ENCODE results near the gene PTPRK. TPM values are rescaled to one million over a fixed set of nuclear protein-coding genes. Genes with fewer than 3 reads are reported as not detected.

PTPRK gene
- total RNA-seq, 4 donors from 2014 or later: 40.1 to 82.0 (median 57.6) TPM

DNA sequence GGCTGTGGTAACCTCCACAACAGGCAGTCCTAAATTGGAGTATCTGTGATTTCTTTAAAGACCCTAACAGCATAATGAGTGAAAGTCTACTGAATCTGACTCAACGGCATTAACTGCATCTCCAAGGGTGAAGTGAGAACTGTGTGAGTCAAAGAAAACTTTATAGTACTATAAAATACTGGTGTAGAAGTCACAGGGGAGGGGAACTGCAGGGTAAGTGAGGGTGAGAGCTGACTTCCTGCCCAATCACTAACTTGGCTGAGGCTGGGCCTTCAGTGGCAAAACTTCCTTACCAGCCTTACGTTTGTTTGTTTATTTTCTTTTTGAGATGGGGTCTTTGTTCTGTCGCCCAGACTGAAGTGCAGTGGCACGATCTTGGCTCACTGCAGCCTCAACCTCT lies 109.8 kb downstream of the PTPRK start:
- Histone ChIP-seq H3K36me3 (no peaks in the 10 kb centered on the region), H3K27ac (no peak overlapping the region), H3K27me3 (no peaks in the 10 kb centered on the region), H3K4me1 (no peaks in the 10 kb centered on the region), H3K9me3 (no peaks in the 10 kb centered on the region), H3K4me3 (no peak overlapping the region)
- DNase-seq (ENCODE audit: low spot score in 2 of 2): no peak
- WGBS: 84% methylated on average over 4 of the region's 4 CpGs
- TF ChIP-seq POLR2AphosphoS5 (IDR thresholded peaks at IDR 0.05) (no peak), EP300 (IDR thresholded peaks at IDR 0.05) (no peak), POLR2A (IDR thresholded peaks at IDR 0.05) (no peak)
- TF ChIP-seq, protein P1, sequence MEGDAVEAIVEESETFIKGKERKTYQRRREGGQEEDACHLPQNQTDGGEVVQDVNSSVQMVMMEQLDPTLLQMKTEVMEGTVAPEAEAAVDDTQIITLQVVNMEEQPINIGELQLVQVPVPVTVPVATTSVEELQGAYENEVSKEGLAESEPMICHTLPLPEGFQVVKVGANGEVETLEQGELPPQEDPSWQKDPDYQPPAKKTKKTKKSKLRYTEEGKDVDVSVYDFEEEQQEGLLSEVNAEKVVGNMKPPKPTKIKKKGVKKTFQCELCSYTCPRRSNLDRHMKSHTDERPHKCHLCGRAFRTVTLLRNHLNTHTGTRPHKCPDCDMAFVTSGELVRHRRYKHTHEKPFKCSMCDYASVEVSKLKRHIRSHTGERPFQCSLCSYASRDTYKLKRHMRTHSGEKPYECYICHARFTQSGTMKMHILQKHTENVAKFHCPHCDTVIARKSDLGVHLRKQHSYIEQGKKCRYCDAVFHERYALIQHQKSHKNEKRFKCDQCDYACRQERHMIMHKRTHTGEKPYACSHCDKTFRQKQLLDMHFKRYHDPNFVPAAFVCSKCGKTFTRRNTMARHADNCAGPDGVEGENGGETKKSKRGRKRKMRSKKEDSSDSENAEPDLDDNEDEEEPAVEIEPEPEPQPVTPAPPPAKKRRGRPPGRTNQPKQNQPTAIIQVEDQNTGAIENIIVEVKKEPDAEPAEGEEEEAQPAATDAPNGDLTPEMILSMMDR (IDR thresholded peaks at IDR 0.05): no peak

GRCh38 chr6:128409003-128409402 lies 111.4 kb downstream of the PTPRK start:
- H3K4me3 ChIP-seq: no peak overlapping the region
- WGBS: 95% methylated on average over 1 of the region's 1 CpG
- H3K27me3 ChIP-seq: no peaks in the 10 kb centered on the region
- H3K4me1 ChIP-seq: no peaks in the 10 kb centered on the region
- H3K27ac ChIP-seq: no peak overlapping the region
- no peaks in the 10 kb centered on the region for H3K36me3 ChIP-seq
- no peak for DNase-seq (ENCODE audit: low spot score in 2 of 2)
- H3K9me3 ChIP-seq: no peaks in the 10 kb centered on the region
- TF ChIP-seq POLR2A (IDR thresholded peaks at IDR 0.05) (no peak), EP300 (IDR thresholded peaks at IDR 0.05) (no peak), POLR2AphosphoS5 (IDR thresholded peaks at IDR 0.05) (no peak)
- TF ChIP-seq, protein P1 (IDR thresholded peaks at IDR 0.05): no peak

DNA sequence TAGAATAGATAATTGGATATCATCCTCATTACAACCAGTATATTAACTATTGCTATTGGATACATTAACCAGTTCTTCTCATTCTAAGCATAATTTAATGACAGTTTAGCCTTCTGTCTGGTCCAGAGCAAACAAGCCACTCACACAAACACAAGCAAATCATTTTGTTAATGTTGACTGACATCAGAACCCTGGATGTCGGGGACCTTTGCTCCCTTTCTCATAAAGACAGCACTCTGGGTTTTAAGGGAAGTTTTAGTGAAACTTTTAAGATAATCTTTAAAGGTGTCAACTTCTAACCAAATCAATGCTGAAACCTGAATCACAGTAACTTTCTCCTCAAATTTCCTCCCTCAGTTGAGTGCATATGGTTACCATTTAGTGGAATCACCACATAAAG lies 113.9 kb downstream of the PTPRK start:
- no peak overlapping the region for H3K27ac ChIP-seq
- H3K9me3 ChIP-seq: no peaks in the 10 kb centered on the region
- TF ChIP-seq EP300 (IDR thresholded peaks at IDR 0.05) (no peak), POLR2A (IDR thresholded peaks at IDR 0.05) (no peak), POLR2AphosphoS5 (IDR thresholded peaks at IDR 0.05) (no peak)
- TF ChIP-seq, protein P1 (IDR thresholded peaks at IDR 0.05): no peak
- no peak for DNase-seq (ENCODE audit: low spot score in 2 of 2)
- H3K27me3 ChIP-seq: no peaks in the 10 kb centered on the region
- no peaks in the 10 kb centered on the region for H3K4me1 ChIP-seq
- H3K4me3 ChIP-seq: no peak overlapping the region
- H3K36me3 ChIP-seq: no peaks in the 10 kb centered on the region
- 100% methylated on average over 1 of the region's 1 CpG for WGBS

- Histone ChIP-seq H3K4me1 (no peaks in the 10 kb centered on the region), H3K36me3 (no peaks in the 10 kb centered on the region), H3K27ac (no peak overlapping the region), H3K4me3 (no peak overlapping the region), H3K27me3 (no peaks in the 10 kb centered on the region), H3K9me3 (no peaks in the 10 kb centered on the region)
- TF ChIP-seq, protein P1 (IDR thresholded peaks at IDR 0.05): no peak
- DNase-seq (ENCODE audit: low spot score in 2 of 2): no peak
- WGBS: 83% methylated on average over 4 of the region's 4 CpGs
Observed at GRCh38 chr6:128403618-128404444, 116.6 kb downstream of the PTPRK start.

DNA sequence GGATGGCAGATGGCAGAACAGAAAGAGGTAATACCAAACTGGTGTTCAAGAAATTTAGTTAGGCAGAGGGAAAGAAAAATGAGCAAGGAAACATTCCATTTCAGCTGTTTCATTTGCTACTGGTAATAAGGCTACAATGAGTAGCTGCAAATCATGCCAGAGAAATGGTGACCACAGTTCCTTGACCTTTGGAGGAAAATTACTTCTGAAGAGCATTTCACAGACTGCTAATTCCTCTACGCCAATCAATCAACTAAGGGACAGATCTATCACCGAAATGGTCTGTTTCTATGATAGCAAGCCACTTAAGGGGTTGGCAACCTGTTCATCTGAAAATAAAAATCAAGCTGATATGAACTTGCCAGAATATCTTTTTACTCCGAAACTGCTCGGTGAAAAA lies 119.5 kb downstream of the PTPRK start:
- no peaks in the 10 kb centered on the region for H3K9me3 ChIP-seq
- 88% methylated on average over 4 of the region's 4 CpGs for WGBS
- no peak overlapping the region for H3K4me3 ChIP-seq
- no peaks in the 10 kb centered on the region for H3K4me1 ChIP-seq
- H3K27me3 ChIP-seq: no peaks in the 10 kb centered on the region
- no peak for DNase-seq (ENCODE audit: low spot score in 2 of 2)
- peaks cover 4% of the 10 kb centered on the region for H3K36me3 ChIP-seq
- no peak overlapping the region for H3K27ac ChIP-seq
- TF ChIP-seq, protein P1 (IDR thresholded peaks at IDR 0.05): no peak
- TF ChIP-seq POLR2A (IDR thresholded peaks at IDR 0.05): no peak
- TF ChIP-seq EP300 (IDR thresholded peaks at IDR 0.05): no peak
- TF ChIP-seq POLR2AphosphoS5 (IDR thresholded peaks at IDR 0.05): no peak

Measured in suprapubic skin (tissue), 4 donors.